HepG2 (cell line): ENCODE measurements around the gene G6PC3. TPM values are rescaled to one million over a fixed set of nuclear protein-coding genes. Genes with fewer than 3 reads are reported as not detected.

ENCODE experiments used
- ARID4A ChIP-seq: sonication (generic); formaldehyde crosslinking; IDR thresholded peaks from 2 replicates; pipeline ENCODE4 v1.5.0; 2020; ENCODE audit warnings: mild to moderate bottlenecking, missing genetic modification reagents, borderline replicate concordance
- BRD4 ChIP-seq: sonication (generic); formaldehyde crosslinking; IDR thresholded peaks from 2 replicates; pipeline ENCODE4 v1.4.0; 2020; ENCODE audit warnings: missing genetic modification reagents
- DDIT3 ChIP-seq: sonication (generic); formaldehyde crosslinking; IDR thresholded peaks from 2 replicates; pipeline ENCODE4 v1.4.0; 2020; ENCODE audit warnings: mild to moderate bottlenecking, missing genetic modification reagents
- HMGXB4 ChIP-seq, 2 experiments: sonication (generic) in 1 of 2; formaldehyde crosslinking in 1 of 2; IDR thresholded peaks; 2 replicates each; pipeline versions ENCODE4 v1.4.0 to v1.6.1; 2018 to 2020; ENCODE audit warnings: missing genetic modification reagents in 2 of 2, borderline replicate concordance in 1 of 2, low read depth in 1 of 2, mild to moderate bottlenecking in 1 of 2, missing biosample characterization in 1 of 2
- KAT8 ChIP-seq: IDR thresholded peaks from 2 replicates; pipeline ENCODE4 v1.6.1; 2016; ENCODE audit warnings: missing genetic modification reagents, missing compliant biosample characterization
- MTA1 ChIP-seq: sonication (generic); formaldehyde crosslinking; IDR thresholded peaks from 2 replicates; pipeline ENCODE4 v1.4.0; 2020; ENCODE audit warnings: missing genetic modification reagents, mild to moderate bottlenecking, borderline replicate concordance
- MXI1 ChIP-seq: IDR thresholded peaks from 3 replicates; pipeline ENCODE4 v1.6.1; 2012; ENCODE audit warnings: low read depth, low read length, inconsistent platforms, borderline replicate concordance
- NFRKB ChIP-seq: fragments of 450-650 bp; IDR thresholded peaks from 2 replicates; pipeline ENCODE4 v1.6.1; 2017
- PATZ1 ChIP-seq: sonication (generic); formaldehyde crosslinking; IDR thresholded peaks from 2 replicates; pipeline ENCODE4 v1.4.0; 2020; ENCODE audit warnings: missing genetic modification reagents
- POLR2AphosphoS5 ChIP-seq: IDR thresholded peaks from 2 replicates; pipeline ENCODE4 v1.6.1; 2012; ENCODE audit warnings: low read depth, low read length
- POLR2G ChIP-seq: fragments of 200-400 bp; formaldehyde crosslinking; IDR thresholded peaks from 2 replicates; pipeline ENCODE4 v1.6.1; 2018; ENCODE audit warnings: mild to moderate bottlenecking, low read depth, low read length, moderate library complexity
- SP1 ChIP-seq, 2 experiments: fragments of 450-650 bp in 1 of 2; sonication (generic) in 1 of 2; formaldehyde crosslinking in 1 of 2; IDR thresholded peaks; 2 replicates each; pipeline versions ENCODE4 v1.4.0 to v1.6.1; 2016 to 2020; ENCODE audit warnings: missing genetic modification reagents in 1 of 2
- TCF12 ChIP-seq, 2 experiments: fragments of 450-650 bp in 1 of 2; sonication (generic) in 1 of 2; formaldehyde crosslinking in 1 of 2; IDR thresholded peaks; 2 replicates each; pipeline versions ENCODE4 v1.6.1 to v1.8.0; 2017 to 2022; ENCODE audit warnings: antibody characterized with exemption in 1 of 2, mild to moderate bottlenecking in 1 of 2, missing genetic modification reagents in 1 of 2, moderate library complexity in 1 of 2
- THAP11 ChIP-seq: IDR thresholded peaks from 2 replicates; pipeline ENCODE4 v1.6.1; 2016; ENCODE audit warnings: missing biosample characterization, missing genetic modification reagents
- YY1 ChIP-seq: IDR thresholded peaks from 2 replicates; pipeline ENCODE4 v1.6.1; 2011; ENCODE audit warnings: low read length, low read depth, moderate library complexity, mild to moderate bottlenecking; ENCODE audit not compliant: insufficient read depth, insufficient replicate concordance
- ZFY ChIP-seq: sonication (generic); formaldehyde crosslinking; IDR thresholded peaks from 2 replicates; pipeline ENCODE4 v1.4.0; 2020; ENCODE audit warnings: missing genetic modification reagents
- ZNF337 ChIP-seq: sonication (generic); formaldehyde crosslinking; IDR thresholded peaks from 2 replicates; pipeline ENCODE4 v1.5.1; 2020; ENCODE audit warnings: missing genetic modification reagents, low read depth, mild to moderate bottlenecking, borderline replicate concordance
- ZNF431 ChIP-seq: sonication (generic); formaldehyde crosslinking; IDR thresholded peaks from 2 replicates; pipeline ENCODE4 v1.9.0; 2022; ENCODE audit warnings: missing genetic modification reagents, low read depth, mild to moderate bottlenecking, borderline replicate concordance
- ZNF569 ChIP-seq: sonication (generic); formaldehyde crosslinking; IDR thresholded peaks from 2 replicates; pipeline ENCODE4 v1.5.0; 2020; ENCODE audit warnings: mild to moderate bottlenecking, missing genetic modification reagents, moderate library complexity, borderline replicate concordance
- polyA plus RNA-seq, 8 experiments: library from polyadenylated mRNA; depleted of rRNA in 3 of 8; stranded (reverse) in 7 of 8; unstranded in 1 of 8; fragments of >200 nt; fragmentation: Illumina TruSeq in 4 of 8; extraction: Trizol in 4 of 8; gene quantifications; 2 replicates each; pipeline versions ENCODE4 v1.2.1 to v1.2.3, GENCODE V29; 2011 to 2016; ENCODE audit warnings: low read depth in 4 of 8, missing spikeins in 1 of 8, mixed read lengths in 1 of 8; ENCODE audit not compliant: insufficient read depth in 1 of 8
- total RNA-seq, 5 experiments: library from RNA; depleted of rRNA; stranded (reverse); fragments of >200 nt; fragmentation: Illumina TruSeq; extraction: Trizol; gene quantifications; 2 replicates each; pipeline ENCODE4 v1.2.3, GENCODE V29; 2016; ENCODE audit warnings: low read depth in 1 of 5

The G6PC3 gene
- total and polyA plus RNA-seq, 2 of the 13 experiments (the other 11 are each of a cell fraction or from before 2014, with no cell fraction given): 38.5 to 75.8 TPM

GRCh38 chr17:44066204-44066930 lies 4.2 kb upstream of the G6PC3 start, which contains the start of gene LSM12 (continued):
- TF ChIP-seq ARID4A (CRISPR knock-in tag) (peak; percentile 61; the same call in 1 of the 2 replicates), KAT8 (CRISPR knock-in tag) (0 out of 2 replicates have a peak, but pooled peaks have one; percentile 60), SP1 (IDR thresholded peaks at IDR 0.05) (no peak), SP1 (CRISPR knock-in tag; IDR thresholded peaks at IDR 0.05) (peak; percentile 73), TCF12 (IDR thresholded peaks at IDR 0.05) (no peak), TCF12 (CRISPR knock-in tag; IDR thresholded peaks at IDR 0.05) (peak; percentile 15; the same call in 1 of the 2 replicates), ZFY (CRISPR knock-in tag) (peak; percentile 85), ZNF431 (CRISPR knock-in tag) (0 out of 2 replicates have a peak, but pooled peaks have one; percentile 43), NFRKB (peak; percentile 63; the same call in 1 of the 2 replicates), ZNF569 (CRISPR knock-in tag) (no peak), POLR2G (peak; percentile 87), YY1 (peak; percentile 96), ZNF337 (CRISPR knock-in tag) (0 out of 2 replicates have a peak, but pooled peaks have one; percentile 55), THAP11 (CRISPR knock-in tag) (peak; percentile 79), MTA1 (CRISPR knock-in tag) (peak; percentile 33; the same call in 1 of the 2 replicates), PATZ1 (CRISPR knock-in tag) (peak; percentile 19; the same call in 1 of the 2 replicates), MXI1 (peak; percentile 65; the same call in 1 of the 3 replicates), HMGXB4 (CRISPR knock-in tag; IDR thresholded peaks at IDR 0.05; ENCODE audit: borderline replicate concordance in 1 of 2, low read depth in 1 of 2) (peak in 1 of 2 experiments; percentile 83; a peak in 2 of 4 replicates), POLR2AphosphoS5 (peak; percentile 80), DDIT3 (no peak), BRD4 (CRISPR knock-in tag) (peak; percentile 42; the same call in 1 of the 2 replicates)
